Measurements from ENCODE around the gene OSBPL5.
"Not testable (repeated sequence)": the region's sequence is repeated elsewhere in the genome, so short reads cannot be mapped to it uniquely, and the experiment has no call there.

The OSBPL5 gene

GRCh38 chr11:3119141-3119821 lies 45.8 kb downstream of the OSBPL5 start:
- no peak for TF ChIP-seq CTCF (IDR thresholded peaks at IDR 0.05; ENCODE audit: low read depth, low read length)
- H3K4me3 ChIP-seq (ENCODE audit: low read depth, low read length): no peak overlapping the region

GRCh38 chr11:3115321-3115720 lies 49.8 kb downstream of the OSBPL5 start:
- TF ChIP-seq CTCF (IDR thresholded peaks at IDR 0.05; ENCODE audit: low read depth, low read length): no peak
- no peak overlapping the region for H3K4me3 ChIP-seq (ENCODE audit: low read depth, low read length)

GRCh38 chr11:3113661-3114060 lies 51.4 kb downstream of the OSBPL5 start:
- not testable (repeated sequence) for H3K4me3 ChIP-seq (ENCODE audit: low read depth, low read length)

- no peak overlapping the region for H3K4me3 ChIP-seq (ENCODE audit: low read depth, low read length)
- no peak for TF ChIP-seq CTCF (IDR thresholded peaks at IDR 0.05; ENCODE audit: low read depth, low read length)
Observed at GRCh38 chr11:3111919-3112690, 53.0 kb downstream of the OSBPL5 start.

- H3K4me3 ChIP-seq (ENCODE audit: low read depth, low read length): no peak overlapping the region
- no peak for TF ChIP-seq CTCF (IDR thresholded peaks at IDR 0.05; ENCODE audit: low read depth, low read length)
Observed at GRCh38 chr11:3111466-3111865, 53.6 kb downstream of the OSBPL5 start.

GRCh38 chr11:3109921-3110706 lies 55.0 kb downstream of the OSBPL5 start:
- peak; percentile 63 for TF ChIP-seq CTCF (IDR thresholded peaks at IDR 0.05; ENCODE audit: low read depth, low read length)
- H3K4me3 ChIP-seq (ENCODE audit: low read depth, low read length): no peak overlapping the region

GRCh38 chr11:3109434-3109833 lies 55.7 kb downstream of the OSBPL5 start:
- no peak overlapping the region for H3K4me3 ChIP-seq (ENCODE audit: low read depth, low read length)

More at GRCh38 chr11:3109434-3109833, 55.7 kb downstream of the OSBPL5 start:
- TF ChIP-seq CTCF (IDR thresholded peaks at IDR 0.05; ENCODE audit: low read depth, low read length): no peak
